ENCODE results near the gene ADGRL2.

GRCh38 chr1:81823082-81823481 is 22.3 kb downstream of the ADGRL2 start:
- TF ChIP-seq GFI1B (tag by site-specific recombination; IDR thresholded peaks at IDR 0.05) (no peak), ZBTB6 (tag by site-specific recombination; IDR thresholded peaks at IDR 0.05) (no peak), KLF1 (tag by site-specific recombination; IDR thresholded peaks at IDR 0.05) (no peak), CTCF (tag by site-specific recombination; IDR thresholded peaks at IDR 0.05) (no peak), ZNF416 (tag by site-specific recombination; IDR thresholded peaks at IDR 0.05) (no peak), ZNF664 (tag by site-specific recombination; IDR thresholded peaks at IDR 0.05) (no peak), ZEB2 (tag by site-specific recombination; IDR thresholded peaks at IDR 0.05) (no peak), TRIM28 (IDR thresholded peaks at IDR 0.05; ENCODE audit: borderline replicate concordance, low read length) (no peak), ZNF433 (tag by site-specific recombination; IDR thresholded peaks at IDR 0.05; ENCODE audit: low read depth) (no peak), MYNN (tag by site-specific recombination; IDR thresholded peaks at IDR 0.05; ENCODE audit: borderline replicate concordance) (no peak)
